Cardiac muscle cell (in vitro differentiated cells and primary cell): ENCODE results near the gene MCOLN1. TPM values are rescaled to one million over a fixed set of nuclear protein-coding genes. Genes with fewer than 3 reads are reported as not detected.

Experiments used
- DNase-seq, 2 donors: peaks; one replicate each; pipeline versions ENCODE4 v3.0.0 to v3.0.0-alpha.2; 2010 to 2017; ENCODE audit warnings: low read depth in 1 of 2, low spot score in 1 of 2
- H3K27ac ChIP-seq: fragments of 200-600 bp; sonication (generic); 2 replicates; pipeline ENCODE4 v1.5.1; 2016
- H3K27me3 ChIP-seq: fragments of 200-600 bp; sonication (generic); 2 replicates; pipeline ENCODE4 v1.6.0; 2016; ENCODE audit warnings: control low read depth
- H3K36me3 ChIP-seq: fragments of 200-600 bp; sonication (generic); 2 replicates; pipeline ENCODE4 v1.5.1; 2016; ENCODE audit warnings: control low read depth
- H3K4me1 ChIP-seq: fragments of 200-600 bp; sonication (generic); 2 replicates; pipeline ENCODE4 v1.8.1; 2017; ENCODE audit warnings: low read depth, mild to moderate bottlenecking, mixed run types
- H3K4me3 ChIP-seq: fragments of 200-600 bp; sonication (generic); 2 replicates; pipeline ENCODE4 v1.5.1; 2016; ENCODE audit warnings: mild to moderate bottlenecking
- H3K9me3 ChIP-seq: fragments of 200-600 bp; sonication (generic); 2 replicates; pipeline ENCODE4 v1.5.1; 2017; ENCODE audit warnings: low read depth, mild to moderate bottlenecking, control low read depth
- polyA plus RNA-seq: library from polyadenylated mRNA; unstranded; fragments of >200 nt; fragmentation: Nextera tagmentation; extraction: Ambion mirVana; gene quantifications from 2 replicates; pipeline ENCODE4 v1.2.1, GENCODE V29; 2016
- total RNA-seq: library from RNA; depleted of rRNA; stranded (reverse); fragments of >200 nt; gene quantifications from 2 replicates; pipeline ENCODE4 v1.2.3, GENCODE V29; 2016
- TF ChIP-seq, protein P1 (sequence below): IDR thresholded peaks from 2 replicates; pipeline ENCODE4 v1.5.1; 2012; ENCODE audit warnings: low read depth, mild to moderate bottlenecking, low read length

MCOLN1 gene
- total and polyA plus RNA-seq, 2 experiments from 2014 or later: 5.8 to 24.7 TPM

DNA sequence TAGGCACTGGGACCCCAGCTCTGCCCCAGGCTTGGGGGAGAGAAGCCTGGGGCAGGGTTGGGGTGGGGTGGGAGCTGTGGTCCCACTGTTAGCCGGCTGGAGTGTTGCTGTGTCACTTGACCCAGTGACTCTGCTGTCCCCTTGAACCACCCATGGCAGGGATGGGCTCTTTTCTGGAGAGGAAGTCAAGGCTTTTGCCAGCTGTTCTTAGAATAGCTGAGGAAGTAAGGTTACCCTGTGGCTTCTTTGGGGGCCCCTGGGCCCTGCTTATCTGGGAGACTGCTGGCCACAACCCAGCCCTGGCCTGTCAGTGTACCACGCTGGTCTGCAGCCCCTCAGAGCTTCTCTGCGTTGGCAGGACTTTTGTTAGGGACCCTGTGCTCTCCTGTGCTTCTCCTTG, 22.2 kb downstream of the MCOLN1 start:
- Histone ChIP-seq H3K27ac (no peak overlapping the region), H3K4me3 (no peak overlapping the region), H3K36me3 (no peaks in the 10 kb centered on the region), H3K4me1 (no peaks in the 10 kb centered on the region), H3K27me3 (no peaks in the 10 kb centered on the region), H3K9me3 (no peaks in the 10 kb centered on the region)
- no peak for DNase-seq
- TF ChIP-seq, protein P1, sequence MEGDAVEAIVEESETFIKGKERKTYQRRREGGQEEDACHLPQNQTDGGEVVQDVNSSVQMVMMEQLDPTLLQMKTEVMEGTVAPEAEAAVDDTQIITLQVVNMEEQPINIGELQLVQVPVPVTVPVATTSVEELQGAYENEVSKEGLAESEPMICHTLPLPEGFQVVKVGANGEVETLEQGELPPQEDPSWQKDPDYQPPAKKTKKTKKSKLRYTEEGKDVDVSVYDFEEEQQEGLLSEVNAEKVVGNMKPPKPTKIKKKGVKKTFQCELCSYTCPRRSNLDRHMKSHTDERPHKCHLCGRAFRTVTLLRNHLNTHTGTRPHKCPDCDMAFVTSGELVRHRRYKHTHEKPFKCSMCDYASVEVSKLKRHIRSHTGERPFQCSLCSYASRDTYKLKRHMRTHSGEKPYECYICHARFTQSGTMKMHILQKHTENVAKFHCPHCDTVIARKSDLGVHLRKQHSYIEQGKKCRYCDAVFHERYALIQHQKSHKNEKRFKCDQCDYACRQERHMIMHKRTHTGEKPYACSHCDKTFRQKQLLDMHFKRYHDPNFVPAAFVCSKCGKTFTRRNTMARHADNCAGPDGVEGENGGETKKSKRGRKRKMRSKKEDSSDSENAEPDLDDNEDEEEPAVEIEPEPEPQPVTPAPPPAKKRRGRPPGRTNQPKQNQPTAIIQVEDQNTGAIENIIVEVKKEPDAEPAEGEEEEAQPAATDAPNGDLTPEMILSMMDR: no peak

DNA sequence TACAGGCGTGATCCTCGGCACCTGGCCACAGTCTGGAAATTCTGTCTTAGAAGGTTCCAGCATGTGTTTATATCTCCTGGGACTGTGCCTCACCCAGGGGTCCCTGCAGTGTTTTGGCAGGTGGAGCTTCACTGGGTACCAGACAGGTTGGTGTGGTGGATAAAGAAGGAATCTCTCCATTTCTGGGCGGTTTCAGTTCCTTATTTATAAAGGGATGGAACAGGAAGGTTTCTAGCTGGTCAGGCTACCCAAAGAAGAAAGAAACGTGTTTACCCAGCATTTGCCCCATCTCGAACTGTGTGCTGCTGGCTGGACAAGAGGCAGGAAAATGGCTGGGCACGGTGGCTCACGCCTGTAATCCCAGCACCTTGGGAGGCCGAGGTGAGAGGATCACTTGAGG, 22.9 kb downstream of the MCOLN1 start:
- no peak overlapping the region for H3K4me3 ChIP-seq
- no peak for DNase-seq

DNA sequence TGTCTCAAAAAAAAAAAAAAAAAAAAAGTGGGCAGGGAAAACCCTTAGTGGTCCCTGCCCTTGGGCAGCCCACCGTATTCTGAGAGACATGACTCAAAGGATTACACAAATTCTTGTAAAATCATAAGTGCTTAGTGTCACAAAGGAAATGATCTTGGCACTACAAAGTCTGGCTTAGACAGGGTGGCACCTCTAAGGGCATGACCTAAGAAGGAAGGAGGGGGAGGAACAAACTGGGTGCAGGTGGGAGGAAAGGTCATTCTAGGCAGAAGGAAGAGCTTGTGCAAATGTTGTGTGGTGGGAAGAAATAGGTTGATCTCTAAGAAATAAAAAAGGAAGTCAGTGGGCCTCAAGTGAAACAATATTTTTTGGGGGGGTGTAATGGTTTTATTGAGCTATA, 23.5 kb downstream of the MCOLN1 start:
- TF ChIP-seq, protein P1: no peak
- Histone ChIP-seq H3K4me1 (no peaks in the 10 kb centered on the region), H3K36me3 (no peaks in the 10 kb centered on the region), H3K27me3 (no peaks in the 10 kb centered on the region), H3K4me3 (no peak overlapping the region), H3K9me3 (no peaks in the 10 kb centered on the region), H3K27ac (no peak overlapping the region)
- DNase-seq: no peak

More for the DNA sequence above, 22.9 kb downstream of the MCOLN1 start:
- Histone ChIP-seq H3K4me1 (no peaks in the 10 kb centered on the region), H3K27ac (no peak overlapping the region), H3K27me3 (no peaks in the 10 kb centered on the region), H3K36me3 (no peaks in the 10 kb centered on the region), H3K9me3 (no peaks in the 10 kb centered on the region)
- TF ChIP-seq, protein P1: no peak

DNA sequence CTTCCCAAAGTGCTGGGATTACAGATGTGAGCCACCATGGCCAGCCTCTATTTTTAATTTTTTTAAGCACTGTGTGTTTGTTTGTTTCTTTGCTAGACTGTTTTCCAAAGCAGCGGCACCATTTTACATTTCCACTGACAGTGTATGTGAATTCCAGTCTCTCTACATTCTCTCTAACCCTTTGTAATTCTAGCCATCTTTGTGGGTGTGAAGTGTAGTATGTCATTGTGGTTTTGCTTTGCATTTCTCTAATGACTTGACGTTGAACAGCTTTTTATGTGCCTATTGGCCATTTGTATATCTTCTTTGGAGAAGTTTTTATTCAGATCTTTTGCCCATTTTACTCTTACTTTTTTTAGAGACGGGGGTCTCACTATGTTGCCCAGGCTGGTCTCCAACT, 24.7 kb downstream of the MCOLN1 start:
- no peaks in the 10 kb centered on the region for H3K9me3 ChIP-seq
- no peaks in the 10 kb centered on the region for H3K27me3 ChIP-seq
- H3K27ac ChIP-seq: no peak overlapping the region
- TF ChIP-seq, protein P1: no peak
- H3K4me3 ChIP-seq: no peak overlapping the region
- no peaks in the 10 kb centered on the region for H3K36me3 ChIP-seq
- no peaks in the 10 kb centered on the region for H3K4me1 ChIP-seq
- no peak for DNase-seq

DNA sequence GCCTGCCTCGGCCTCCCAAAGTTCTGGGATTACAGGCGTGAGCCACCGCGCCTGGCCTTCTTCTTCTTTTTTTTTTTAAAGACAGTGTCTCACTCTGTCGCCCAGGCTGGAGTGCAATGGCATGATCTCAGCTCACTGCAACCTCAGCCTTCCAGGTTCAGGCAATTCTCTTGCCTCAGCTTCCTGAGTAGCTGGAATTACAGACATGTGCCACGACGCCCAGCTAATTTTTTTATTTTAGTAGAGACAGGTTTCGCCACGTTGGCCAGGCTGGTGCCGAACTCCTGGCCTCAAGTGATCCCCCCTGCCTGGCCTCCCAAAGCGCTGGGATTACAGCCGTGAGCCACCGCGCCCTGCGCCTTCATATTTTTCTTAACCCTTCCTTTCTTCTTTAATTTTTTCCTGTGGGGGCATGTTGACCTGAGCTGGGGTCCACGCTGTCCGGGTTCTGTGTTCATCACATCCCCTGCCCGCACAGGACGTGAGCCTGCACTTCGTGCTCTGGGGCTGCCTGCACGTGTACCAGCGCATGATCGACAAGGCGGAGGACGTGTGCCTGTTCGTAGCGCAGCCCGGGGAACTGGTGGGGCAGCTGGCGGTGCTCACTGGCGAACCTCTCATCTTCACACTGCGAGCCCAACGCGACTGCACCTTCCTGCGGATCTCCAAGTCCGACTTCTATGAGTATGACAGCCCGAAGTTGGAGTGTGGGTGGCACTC, 27.2 kb downstream of the MCOLN1 start:
- DNase-seq: no peak
- Histone ChIP-seq H3K9me3 (no peaks in the 10 kb centered on the region), H3K27ac (no peak overlapping the region), H3K4me1 (no peaks in the 10 kb centered on the region), H3K36me3 (no peaks in the 10 kb centered on the region), H3K27me3 (no peaks in the 10 kb centered on the region), H3K4me3 (no peak overlapping the region)
- TF ChIP-seq, protein P1: no peak
